HEK293 (cell line): ENCODE measurements around the gene PRKCE.

ENCODE experiments used
- MYNN ChIP-seq: fragments of 450-650 bp; formaldehyde crosslinking; IDR thresholded peaks from 2 replicates; pipeline ENCODE4 v1.5.1; 2016; ENCODE audit warnings: missing biosample characterization, missing genetic modification characterization, borderline replicate concordance
- PBX3 ChIP-seq: sonication (generic); formaldehyde crosslinking; IDR thresholded peaks from 2 replicates; pipeline ENCODE4 v1.8.1; 2022; ENCODE audit warnings: mild to moderate bottlenecking, moderate library complexity, missing genetic modification reagents
- YY1 ChIP-seq: fragments of 450-650 bp; formaldehyde crosslinking; IDR thresholded peaks from 2 replicates; pipeline ENCODE4 v1.5.1; 2018; ENCODE audit warnings: missing biosample characterization, missing genetic modification characterization
- ZBTB11 ChIP-seq: fragments of 450-650 bp; formaldehyde crosslinking; conservative IDR thresholded peaks from 2 replicates; pipeline ENCODE4 v1.5.1; 2016; ENCODE audit warnings: low read depth, missing biosample characterization, missing genetic modification characterization
- ZBTB21 ChIP-seq: fragments of 450-650 bp; formaldehyde crosslinking; IDR thresholded peaks from 2 replicates; pipeline ENCODE4 v1.5.1; 2017; ENCODE audit warnings: missing biosample characterization, missing genetic modification characterization
- ZNF214 ChIP-seq: fragments of 450-650 bp; formaldehyde crosslinking; IDR thresholded peaks from 2 replicates; pipeline ENCODE4 v1.5.1; 2017; ENCODE audit warnings: missing biosample characterization, mild to moderate bottlenecking, missing genetic modification characterization, borderline replicate concordance
- ZNF558 ChIP-seq: fragments of 450-650 bp; formaldehyde crosslinking; IDR thresholded peaks from 2 replicates; pipeline ENCODE4 v1.5.1; 2016; ENCODE audit warnings: missing biosample characterization, missing genetic modification characterization
- ZNF670 ChIP-seq: fragments of 450-650 bp; formaldehyde crosslinking; IDR thresholded peaks from 2 replicates; pipeline ENCODE4 v1.5.1; 2016; ENCODE audit warnings: missing biosample characterization, missing genetic modification characterization, low read depth
- ZSCAN30 ChIP-seq: fragments of 450-650 bp; IDR thresholded peaks from 2 replicates; pipeline ENCODE4 v1.5.1; 2018; ENCODE audit warnings: missing biosample characterization, mild to moderate bottlenecking, missing genetic modification characterization, moderate library complexity

GRCh38 chr2:46076875-46077274 lies 425.4 kb downstream of the PRKCE start:
- TF ChIP-seq ZNF214 (no peak), PBX3 (CRISPR knock-in tag) (no peak), MYNN (tag by site-specific recombination) (no peak), YY1 (no peak), ZBTB11 (tag by site-specific recombination) (no peak), ZSCAN30 (tag by site-specific recombination) (no peak), ZNF558 (tag by site-specific recombination) (no peak), ZBTB21 (tag by site-specific recombination) (no peak), ZNF670 (no peak)
